Thyroid gland (tissue), 4 donors: ENCODE measurements around the gene BICD1. TPM values are rescaled to one million over a fixed set of nuclear protein-coding genes. Genes with fewer than 3 reads are reported as not detected.

Source experiments
- DNase-seq, 2 donors: peaks; one replicate each; pipeline ENCODE4 v3.0.0-alpha.2; 2019
- H3K27ac ChIP-seq, 3 donors: fragments of 200-600 bp; sonication (generic); 1 replicate in 2 of 3; 2 replicates in 1 of 3; pipeline ENCODE4 v1.5.1; 2016 to 2019; ENCODE audit warnings: mild to moderate bottlenecking in 1 of 3, moderate library complexity in 1 of 3
- H3K27me3 ChIP-seq: fragments of 200-600 bp; sonication (generic); one replicate; pipeline ENCODE4 v1.5.1; 2019
- H3K36me3 ChIP-seq, 2 donors: fragments of 200-600 bp; sonication (generic); one replicate each; pipeline ENCODE4 v1.5.1; 2016 to 2019
- H3K4me1 ChIP-seq, 2 donors: fragments of 200-600 bp; sonication (generic); one replicate each; pipeline ENCODE4 v1.5.1; 2017 to 2019
- H3K4me3 ChIP-seq, 3 donors: fragments of 200-600 bp; sonication (generic); replicated peaks in 1 of 3; 1 replicate in 2 of 3; 2 replicates in 1 of 3; pipeline ENCODE4 v1.5.1; 2016; ENCODE audit warnings: mild to moderate bottlenecking in 1 of 3
- H3K9me3 ChIP-seq: fragments of 200-600 bp; sonication (generic); one replicate; pipeline ENCODE4 v1.5.1; 2017
- POLR2A ChIP-seq, 2 donors: fragments of 450-650 bp; IDR thresholded peaks; one replicate each; pipeline ENCODE4 v1.6.1; 2017; ENCODE audit warnings: antibody characterized with exemption in 2 of 2, mild to moderate bottlenecking in 2 of 2, moderate library complexity in 1 of 2
- WGBS, 2 donors: methylation state at CpG; one replicate each; pipeline ENCODE4 v1.1.5; 2017; 5-methylcytosine and 5-hydroxymethylcytosine counted together
- intact Hi-C: fragments of 100-400 bp; cut with DNase I; formaldehyde crosslinking; loops from one replicate; pipeline ENCODE4 v1.15.1; 2023
- total RNA-seq, 4 donors: library from RNA; depleted of rRNA; stranded (reverse); fragments of >200 nt; gene quantifications; one replicate each; pipeline ENCODE4 v1.2.3, GENCODE V29; 2016
- TF ChIP-seq, protein P1 (sequence below), 6 experiments: fragments of 200-600 bp in 3 of 6; fragments of 450-650 bp in 3 of 6; sonication (generic) in 3 of 6; IDR thresholded peaks; one replicate each; pipeline ENCODE4 v1.5.1; 2016 to 2019; ENCODE audit warnings: antibody characterized with exemption in 6 of 6, mild to moderate bottlenecking in 2 of 6, inconsistent platforms in 1 of 6, moderate library complexity in 1 of 6

Gene BICD1
- total RNA-seq, 4 donors from 2014 or later: 16.7 to 33.7 (median 24.7) TPM

DNA sequence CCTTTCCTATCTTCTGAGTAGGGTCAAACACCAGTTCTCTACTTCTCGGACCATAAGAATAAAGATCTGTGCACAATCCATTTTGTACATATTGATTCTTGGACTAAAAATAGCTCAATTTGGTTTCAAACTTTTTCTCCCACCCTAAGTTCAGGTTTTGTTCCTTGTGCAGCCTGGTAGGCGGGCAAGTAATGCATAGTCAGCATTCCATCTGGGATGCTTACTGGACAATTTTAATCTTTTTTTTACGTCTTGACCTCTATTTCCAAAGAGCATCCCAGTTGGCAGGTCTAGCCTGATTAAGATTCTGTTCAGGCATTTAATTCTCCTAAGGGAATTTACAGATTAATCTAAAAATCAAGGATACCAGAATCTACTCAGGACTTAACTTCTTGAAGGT, 126.9 kb downstream of the BICD1 start:
- Histone ChIP-seq H3K9me3 (no peaks in the 10 kb centered on the region), H3K27me3 (no peaks in the 10 kb centered on the region), H3K4me1 (no peaks in the 10 kb centered on the region), H3K27ac (no peak overlapping the region), H3K4me3 (no peak overlapping the region), H3K36me3 (no peaks in the 10 kb centered on the region)
- TF ChIP-seq POLR2A (IDR thresholded peaks at IDR 0.05): no peak
- TF ChIP-seq, protein P1, sequence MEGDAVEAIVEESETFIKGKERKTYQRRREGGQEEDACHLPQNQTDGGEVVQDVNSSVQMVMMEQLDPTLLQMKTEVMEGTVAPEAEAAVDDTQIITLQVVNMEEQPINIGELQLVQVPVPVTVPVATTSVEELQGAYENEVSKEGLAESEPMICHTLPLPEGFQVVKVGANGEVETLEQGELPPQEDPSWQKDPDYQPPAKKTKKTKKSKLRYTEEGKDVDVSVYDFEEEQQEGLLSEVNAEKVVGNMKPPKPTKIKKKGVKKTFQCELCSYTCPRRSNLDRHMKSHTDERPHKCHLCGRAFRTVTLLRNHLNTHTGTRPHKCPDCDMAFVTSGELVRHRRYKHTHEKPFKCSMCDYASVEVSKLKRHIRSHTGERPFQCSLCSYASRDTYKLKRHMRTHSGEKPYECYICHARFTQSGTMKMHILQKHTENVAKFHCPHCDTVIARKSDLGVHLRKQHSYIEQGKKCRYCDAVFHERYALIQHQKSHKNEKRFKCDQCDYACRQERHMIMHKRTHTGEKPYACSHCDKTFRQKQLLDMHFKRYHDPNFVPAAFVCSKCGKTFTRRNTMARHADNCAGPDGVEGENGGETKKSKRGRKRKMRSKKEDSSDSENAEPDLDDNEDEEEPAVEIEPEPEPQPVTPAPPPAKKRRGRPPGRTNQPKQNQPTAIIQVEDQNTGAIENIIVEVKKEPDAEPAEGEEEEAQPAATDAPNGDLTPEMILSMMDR (IDR thresholded peaks at IDR 0.05): no peak
- intact Hi-C loops: no loop called here
- 56 to 69% methylated on average over 3 of the region's 3 CpGs for WGBS, 2 donors
- no peak for DNase-seq

DNA sequence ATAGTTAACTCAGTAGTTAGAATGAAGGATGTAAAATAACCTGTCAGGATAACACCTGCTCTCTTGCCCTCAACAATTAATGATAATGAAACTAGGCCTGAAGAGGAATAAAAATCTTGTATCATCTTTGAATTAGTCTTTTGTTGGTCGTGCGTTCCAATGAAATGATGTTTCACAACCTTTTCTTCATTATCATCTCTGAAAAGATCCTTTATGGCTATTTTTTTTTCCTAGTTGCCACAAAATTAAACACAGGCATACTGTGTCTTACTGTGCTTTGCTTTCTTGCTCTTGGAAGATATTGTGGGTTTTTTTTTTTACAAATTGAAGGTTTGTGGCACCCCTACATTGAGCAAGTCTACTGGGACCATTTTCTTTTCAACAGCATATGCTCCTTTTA, 128.6 kb downstream of the BICD1 start:
- Histone ChIP-seq H3K4me1 (no peaks in the 10 kb centered on the region), H3K27me3 (no peaks in the 10 kb centered on the region), H3K9me3 (no peaks in the 10 kb centered on the region), H3K4me3 (no peak overlapping the region), H3K36me3 (no peaks in the 10 kb centered on the region), H3K27ac (no peak overlapping the region)
- 92 to 96% methylated on average over 2 of the region's 2 CpGs for WGBS, 2 donors
- TF ChIP-seq, protein P1 (IDR thresholded peaks at IDR 0.05): no peak
- TF ChIP-seq POLR2A (IDR thresholded peaks at IDR 0.05): no peak
- no peak for DNase-seq
- intact Hi-C loops: no loop called here

DNA sequence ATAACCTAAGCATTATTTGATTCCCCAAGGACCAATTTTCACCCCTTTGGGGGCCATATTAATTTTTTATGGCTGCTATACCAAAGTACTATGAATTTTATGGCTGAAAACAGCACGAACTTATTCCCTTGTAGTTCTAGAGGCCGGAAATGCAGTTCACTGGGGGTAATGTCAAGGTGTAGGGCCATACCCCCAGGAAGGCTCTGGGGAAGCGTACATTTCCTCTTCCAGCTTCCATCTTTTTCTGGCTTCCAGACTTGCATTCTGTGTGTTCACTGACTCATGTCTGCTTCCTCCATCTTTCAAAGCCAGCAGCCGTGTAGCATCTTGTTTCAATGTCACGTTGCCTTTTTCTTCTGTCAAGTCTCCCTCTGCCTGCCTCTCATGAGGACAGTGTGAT, 133.5 kb downstream of the BICD1 start:
- Histone ChIP-seq H3K4me1 (no peaks in the 10 kb centered on the region), H3K36me3 (no peaks in the 10 kb centered on the region), H3K4me3 (no peak overlapping the region), H3K27me3 (no peaks in the 10 kb centered on the region), H3K27ac (no peak overlapping the region), H3K9me3 (no peaks in the 10 kb centered on the region)
- WGBS, 2 donors: 88% methylated on average over 5 of the region's 5 CpGs
- TF ChIP-seq, protein P1 (IDR thresholded peaks at IDR 0.05): no peak
- no peak for TF ChIP-seq POLR2A (IDR thresholded peaks at IDR 0.05)
- intact Hi-C loops: no loop called here
- DNase-seq: no peak

DNA sequence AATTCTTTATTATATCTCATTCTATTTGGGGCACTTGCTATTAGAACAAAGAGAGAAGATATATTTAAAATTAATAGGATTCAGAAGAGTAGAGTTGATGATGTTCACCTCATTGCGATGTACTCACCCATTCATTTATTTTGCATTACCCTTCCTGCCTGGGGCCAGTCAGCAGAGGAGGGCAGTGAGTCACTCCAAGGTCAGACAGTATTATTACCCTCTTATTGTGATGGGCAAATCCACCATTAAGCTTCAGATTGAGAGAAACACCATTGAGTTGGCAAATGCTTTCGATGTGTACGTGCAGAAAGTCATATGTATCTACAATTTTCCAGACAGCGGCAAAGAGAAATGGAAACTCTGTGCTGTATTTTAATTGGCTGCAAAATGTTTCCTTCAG, 134.2 kb downstream of the BICD1 start:
- WGBS, 2 donors: 73 to 75% methylated on average over 4 of the region's 4 CpGs
- no peaks in the 10 kb centered on the region for H3K36me3 ChIP-seq
- H3K27me3 ChIP-seq: no peaks in the 10 kb centered on the region
- intact Hi-C loops: no loop called here
- no peak overlapping the region for H3K4me3 ChIP-seq
- no peak for TF ChIP-seq POLR2A (IDR thresholded peaks at IDR 0.05)
- TF ChIP-seq, protein P1 (IDR thresholded peaks at IDR 0.05): no peak
- H3K27ac ChIP-seq: no peak overlapping the region
- no peak for DNase-seq
- no peaks in the 10 kb centered on the region for H3K9me3 ChIP-seq
- H3K4me1 ChIP-seq: no peaks in the 10 kb centered on the region

DNA sequence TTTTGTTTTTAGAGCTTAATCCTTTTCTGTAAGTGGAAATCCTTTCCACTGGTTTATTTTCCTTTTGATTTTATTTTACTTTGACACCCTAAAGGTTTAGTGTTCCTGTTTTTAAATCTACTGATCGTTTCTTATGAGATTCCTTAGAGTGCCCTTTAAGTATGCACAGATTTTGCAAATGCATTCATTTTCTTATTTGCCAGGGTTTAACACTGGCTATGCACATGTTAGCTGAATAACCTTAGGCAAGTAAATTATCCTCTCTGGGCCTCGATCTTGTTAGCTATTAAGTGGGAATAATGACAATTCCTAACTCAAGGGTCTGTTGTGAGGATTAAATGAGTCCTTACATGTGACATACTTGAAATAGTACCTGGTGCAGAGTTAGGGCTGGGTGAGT, 136.0 kb downstream of the BICD1 start:
- Histone ChIP-seq H3K4me1 (no peaks in the 10 kb centered on the region), H3K36me3 (no peaks in the 10 kb centered on the region), H3K9me3 (no peaks in the 10 kb centered on the region), H3K27me3 (no peaks in the 10 kb centered on the region), H3K4me3 (no peak overlapping the region), H3K27ac (no peak overlapping the region)
- no peak for TF ChIP-seq POLR2A (IDR thresholded peaks at IDR 0.05)
- TF ChIP-seq, protein P1 (IDR thresholded peaks at IDR 0.05): no peak
- WGBS, 2 donors: 85 to 86% methylated on average over 2 of the region's 2 CpGs
- DNase-seq: no peak
- intact Hi-C loops: no loop called here
